Uterus (tissue), 2 donors: Measurements from ENCODE around the gene SHTN1.

Source experiments
- POLR2A ChIP-seq, 2 donors: fragments of 450-650 bp; IDR thresholded peaks; one replicate each; pipeline ENCODE4 v1.6.1; 2016; ENCODE audit warnings: antibody characterized with exemption in 2 of 2, mild to moderate bottlenecking in 1 of 2, moderate library complexity in 1 of 2
- TF ChIP-seq, protein P1 (sequence below), 4 experiments: fragments of 200-600 bp in 2 of 4; fragments of 450-650 bp in 2 of 4; sonication (generic) in 2 of 4; IDR thresholded peaks; one replicate each; pipeline ENCODE4 v1.5.1; 2016 to 2019; ENCODE audit warnings: antibody characterized with exemption in 4 of 4, mild to moderate bottlenecking in 2 of 4, moderate library complexity in 1 of 4

DNA sequence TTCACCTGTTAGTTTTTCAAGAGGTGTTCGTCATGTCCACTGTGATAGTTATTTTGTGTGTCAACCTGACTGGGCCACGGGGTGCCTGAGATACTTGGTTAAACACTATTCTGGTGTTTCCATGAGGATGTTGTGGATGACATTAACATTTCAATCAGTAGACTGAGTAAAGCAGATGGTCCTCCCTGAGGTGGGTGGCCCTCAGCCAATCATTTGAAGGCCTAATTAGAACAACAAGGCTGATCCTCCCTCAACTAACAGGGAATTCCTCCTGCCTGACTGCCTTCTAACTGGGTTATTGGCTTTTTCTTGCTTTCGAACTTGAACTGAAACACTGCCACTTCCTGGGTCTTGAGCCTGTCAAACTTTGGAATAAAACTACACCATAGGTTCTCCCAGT is 79.9 kb downstream of the SHTN1 start:
- no peak for TF ChIP-seq POLR2A (IDR thresholded peaks at IDR 0.05)
- TF ChIP-seq, protein P1, sequence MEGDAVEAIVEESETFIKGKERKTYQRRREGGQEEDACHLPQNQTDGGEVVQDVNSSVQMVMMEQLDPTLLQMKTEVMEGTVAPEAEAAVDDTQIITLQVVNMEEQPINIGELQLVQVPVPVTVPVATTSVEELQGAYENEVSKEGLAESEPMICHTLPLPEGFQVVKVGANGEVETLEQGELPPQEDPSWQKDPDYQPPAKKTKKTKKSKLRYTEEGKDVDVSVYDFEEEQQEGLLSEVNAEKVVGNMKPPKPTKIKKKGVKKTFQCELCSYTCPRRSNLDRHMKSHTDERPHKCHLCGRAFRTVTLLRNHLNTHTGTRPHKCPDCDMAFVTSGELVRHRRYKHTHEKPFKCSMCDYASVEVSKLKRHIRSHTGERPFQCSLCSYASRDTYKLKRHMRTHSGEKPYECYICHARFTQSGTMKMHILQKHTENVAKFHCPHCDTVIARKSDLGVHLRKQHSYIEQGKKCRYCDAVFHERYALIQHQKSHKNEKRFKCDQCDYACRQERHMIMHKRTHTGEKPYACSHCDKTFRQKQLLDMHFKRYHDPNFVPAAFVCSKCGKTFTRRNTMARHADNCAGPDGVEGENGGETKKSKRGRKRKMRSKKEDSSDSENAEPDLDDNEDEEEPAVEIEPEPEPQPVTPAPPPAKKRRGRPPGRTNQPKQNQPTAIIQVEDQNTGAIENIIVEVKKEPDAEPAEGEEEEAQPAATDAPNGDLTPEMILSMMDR (IDR thresholded peaks at IDR 0.05) = no peak
